ENCODE results near the gene KRT27.
"Not testable (repeated sequence)": the region's sequence is repeated elsewhere in the genome, so short reads cannot be mapped to it uniquely, and the experiment has no call there.

KRT27 gene

GRCh38 chr17:40782450-40782849 lies at the start of gene KRT27:
Gene KRT27, minus strand, starts transcription at chr17:40782550. Its CDS starts 57 bp downstream, at chr17:40782493.
- no peak for FAIRE-seq

- no peak for FAIRE-seq
Measured at GRCh38 chr17:40830085-40830776, 47.9 kb upstream of the KRT27 start.

DNA sequence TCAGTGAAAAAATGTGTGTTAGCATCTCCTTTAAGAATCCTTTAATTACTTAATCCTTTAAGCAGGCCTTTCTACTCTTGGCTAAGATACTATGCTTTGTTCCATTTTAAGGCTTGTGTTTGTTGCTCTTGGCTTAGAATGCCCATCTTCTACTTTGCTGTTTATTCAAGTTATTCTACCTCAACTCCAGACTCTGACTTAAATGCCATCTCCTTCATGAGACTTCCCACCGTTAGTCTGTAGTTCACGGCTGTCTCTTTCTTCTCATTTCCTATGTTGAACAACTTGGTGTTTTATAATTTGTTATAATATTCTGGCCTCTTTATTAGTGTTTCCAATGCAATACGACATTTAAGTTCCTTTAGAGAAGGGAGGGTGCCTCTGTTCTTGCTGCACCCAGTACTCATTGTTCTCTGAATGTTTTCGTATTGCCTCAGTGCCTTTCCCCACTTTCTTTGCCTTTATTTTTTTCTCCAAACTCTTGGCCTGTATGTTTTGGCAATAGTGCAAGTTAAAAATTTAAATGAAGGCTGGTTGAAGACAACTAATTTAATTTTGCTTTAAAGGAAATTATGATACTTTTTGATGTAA lies 46.2 kb upstream of the KRT27 start:
- FAIRE-seq, result no peak

- FAIRE-seq, result no peak
Measured at GRCh38 chr17:40827746-40828453, 45.5 kb upstream of the KRT27 start.

DNA sequence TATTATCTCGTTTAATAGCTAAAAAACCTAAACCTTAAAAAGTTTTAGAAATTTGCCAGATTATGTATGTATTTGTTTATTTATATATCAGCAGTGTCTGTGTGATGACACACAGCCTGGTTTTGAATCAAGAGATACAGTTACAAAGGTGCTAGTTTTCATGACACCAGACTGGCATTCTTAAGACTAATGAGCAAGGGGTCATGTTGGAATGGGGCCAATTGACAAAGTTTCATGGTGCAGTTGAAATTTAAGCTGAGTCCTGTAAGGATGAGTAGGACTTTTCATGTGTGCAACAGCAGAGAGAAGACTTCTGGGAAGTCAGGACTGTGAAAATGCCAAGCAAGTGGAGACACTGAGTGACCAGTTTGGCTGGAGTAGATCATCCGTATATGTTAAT lies 43.2 kb upstream of the KRT27 start:
- FAIRE-seq, result no peak

GRCh38 chr17:40824015-40824832 lies 41.9 kb upstream of the KRT27 start:
- FAIRE-seq, result no peak

- FAIRE-seq, result no peak
Measured at GRCh38 chr17:40822132-40822812, 39.9 kb upstream of the KRT27 start, which contains the start of gene KRT10. Gene KRT10, minus strand, starts transcription at chr17:40822614. Its CDS starts 29 bp downstream, at chr17:40822585.

DNA sequence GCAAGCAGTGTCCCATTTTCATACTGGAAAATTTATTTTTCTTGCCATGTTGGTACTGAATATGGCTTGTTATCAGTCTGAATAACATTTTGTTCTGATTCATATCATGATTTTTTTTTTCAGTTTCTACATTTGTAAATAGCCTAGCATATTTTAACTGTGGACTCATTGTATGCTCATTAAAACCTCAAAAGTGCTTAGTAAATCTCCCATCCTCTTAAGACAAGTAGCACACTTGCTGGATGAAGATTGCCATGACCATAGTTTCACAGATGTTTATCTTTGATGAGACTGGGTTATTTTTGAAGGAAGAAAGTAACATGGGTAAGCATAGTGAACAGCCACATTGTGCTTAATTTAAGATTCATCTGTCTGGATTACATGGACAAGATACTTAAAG lies 39.2 kb upstream of the KRT27 start:
- no peak for FAIRE-seq

DNA sequence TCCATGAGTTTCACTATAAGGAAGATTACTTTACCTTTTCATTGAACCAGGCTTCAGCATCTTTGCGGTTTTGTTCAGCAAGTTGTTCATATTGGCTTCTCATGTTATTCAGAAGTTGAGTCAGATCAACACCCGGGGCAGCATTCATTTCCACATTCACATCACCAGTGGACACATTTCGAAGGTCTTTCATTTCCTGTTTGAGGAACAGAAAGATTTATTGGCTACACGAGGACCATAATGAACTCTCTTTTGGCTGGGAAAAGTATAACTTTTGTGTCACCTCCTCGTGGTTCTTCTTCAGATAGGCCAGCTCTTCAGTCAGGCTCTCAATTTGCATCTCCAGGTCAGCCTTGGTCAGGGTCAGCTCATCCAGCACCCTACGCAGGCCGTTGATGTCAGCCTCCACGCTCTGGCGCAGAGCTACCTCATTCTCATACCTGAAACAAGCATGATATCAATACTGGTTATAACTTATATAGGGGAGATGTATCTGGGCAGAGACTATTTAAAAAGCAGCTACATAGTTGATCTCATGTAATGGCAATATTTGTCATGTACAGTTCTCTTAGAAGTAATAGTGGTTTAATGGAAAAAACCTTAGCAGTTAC lies 38.0 kb upstream of the KRT27 start:
- no peak for FAIRE-seq

DNA sequence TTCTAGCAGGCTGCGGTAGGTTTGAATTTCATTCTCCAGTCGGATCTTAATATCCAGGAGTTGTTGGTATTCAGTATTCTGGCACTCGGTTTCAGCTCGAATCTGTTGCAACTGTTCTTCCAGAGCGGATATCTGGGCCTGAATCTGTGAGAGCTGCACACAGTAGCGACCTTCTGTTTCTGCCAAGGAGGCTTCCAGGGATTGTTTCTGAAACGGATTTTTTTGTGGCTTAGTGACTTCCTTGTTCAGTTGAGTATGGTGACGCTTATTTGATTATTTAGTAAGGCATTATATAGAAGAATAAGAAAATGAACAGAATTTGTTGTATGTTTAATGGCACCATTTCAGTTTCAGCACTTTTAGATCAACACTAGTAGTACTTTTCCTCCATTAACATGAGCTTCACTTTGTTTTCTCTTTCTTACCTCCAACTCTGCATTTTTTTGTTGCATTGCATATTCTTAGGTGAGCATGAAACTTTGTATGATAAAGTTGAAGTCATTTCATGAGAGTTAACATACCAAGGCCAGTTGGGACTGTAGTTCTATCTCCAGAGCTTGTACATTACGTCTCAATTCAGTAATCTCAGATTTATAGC lies 37.3 kb upstream of the KRT27 start:
- FAIRE-seq, result no peak

DNA sequence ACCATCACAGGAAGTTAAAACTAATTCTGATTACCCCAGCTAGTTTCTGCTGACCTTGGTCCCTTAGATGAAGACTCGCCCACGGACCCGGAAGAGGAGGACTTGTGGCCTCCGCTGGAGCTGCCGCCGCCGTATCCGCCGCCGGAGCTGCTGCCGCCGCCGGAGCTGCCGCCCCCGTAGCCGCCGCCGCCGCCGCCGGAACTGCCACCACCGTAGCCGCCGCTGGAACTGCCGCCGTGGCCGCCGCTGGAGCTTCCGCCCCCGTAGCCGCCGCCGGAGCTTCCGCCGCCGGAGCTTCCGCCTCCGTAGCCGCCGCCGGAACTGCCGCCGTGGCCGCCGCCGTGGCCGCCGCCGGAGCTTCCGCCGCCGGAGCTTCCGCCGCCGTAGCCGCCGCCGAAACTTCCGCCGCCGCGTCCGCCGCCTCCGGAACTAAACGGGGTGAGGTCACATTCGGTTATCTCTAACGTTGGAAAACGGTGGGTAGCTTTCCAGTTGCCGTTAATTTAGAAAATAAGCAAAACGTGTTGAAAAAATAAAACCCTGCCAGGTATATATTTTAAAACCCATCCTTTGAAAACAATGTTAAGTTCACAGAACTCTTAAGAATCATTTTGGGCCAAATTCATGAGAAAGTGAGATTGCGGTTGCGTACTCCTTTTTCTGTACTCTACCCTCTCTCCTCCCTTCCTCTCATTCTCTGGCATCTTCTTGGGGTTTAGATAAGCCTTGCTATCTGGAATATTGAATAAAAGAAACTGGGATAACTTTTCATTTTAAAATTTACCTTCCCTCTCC lies 36.6 kb upstream of the KRT27 start:
- FAIRE-seq, result no peak

DNA sequence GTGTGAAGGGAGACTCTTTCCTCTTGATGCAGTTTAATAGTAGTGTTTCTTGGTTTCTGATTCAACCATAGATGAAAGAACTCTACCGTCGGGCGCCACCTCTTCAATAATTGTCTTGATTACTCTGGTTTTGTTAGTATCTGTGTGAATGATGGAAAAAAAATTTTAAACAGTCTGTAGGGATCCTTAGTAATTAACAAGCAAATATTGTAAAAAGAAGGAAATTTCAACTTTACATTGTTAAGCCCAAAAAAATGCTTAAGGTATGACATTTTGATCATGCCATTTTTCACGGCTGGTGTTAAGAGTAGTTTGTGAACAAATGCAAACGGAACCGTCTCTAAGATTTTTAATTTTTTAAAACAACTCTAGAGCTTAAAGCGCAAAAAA lies 36.0 kb upstream of the KRT27 start:
- FAIRE-seq, result no peak

DNA sequence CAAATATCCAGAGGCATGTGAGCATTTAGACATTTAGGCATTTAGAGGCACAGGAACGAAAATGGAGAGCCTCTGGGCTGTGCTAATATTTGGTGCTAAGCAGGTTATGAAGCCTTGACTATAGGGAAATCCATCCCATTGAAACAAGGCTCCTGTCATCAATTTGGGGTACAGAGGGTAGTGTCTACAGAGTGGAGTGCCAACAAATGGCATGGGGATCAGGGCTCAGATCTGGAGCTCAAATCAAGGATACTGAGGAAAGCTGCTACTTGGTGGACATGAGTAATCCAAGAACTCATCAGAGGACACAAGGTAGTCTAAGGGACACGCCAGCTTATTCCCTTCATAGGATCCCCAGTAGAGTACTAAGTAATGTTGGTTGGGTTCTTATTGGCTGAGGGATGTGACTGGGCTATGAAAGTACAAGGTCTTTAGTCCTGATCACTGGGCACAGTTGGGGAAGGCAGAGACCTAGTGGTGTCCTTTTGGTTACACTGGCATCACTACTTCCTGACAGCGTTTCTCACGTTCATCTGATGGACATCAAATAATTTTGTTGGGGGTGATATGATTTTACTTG lies 34.8 kb upstream of the KRT27 start:
- no peak for FAIRE-seq

DNA sequence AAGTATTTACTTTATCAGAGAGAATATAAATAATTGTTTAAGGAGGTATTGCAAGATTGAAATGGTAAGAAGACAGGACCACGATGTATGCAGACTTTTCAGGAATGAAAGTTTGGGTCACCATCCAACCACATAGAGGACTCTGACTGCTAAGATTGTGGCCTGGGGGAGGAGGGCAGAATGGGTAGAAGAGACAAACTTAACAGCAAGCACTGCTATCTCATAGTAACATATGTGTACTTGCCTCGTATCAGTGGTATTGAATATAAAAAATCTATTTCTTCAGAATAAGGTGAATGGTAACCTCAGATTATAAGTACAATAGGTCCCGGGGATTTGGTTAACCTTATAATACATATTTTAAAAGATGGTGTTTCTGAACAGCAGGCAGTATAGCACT lies 34.2 kb upstream of the KRT27 start:
- FAIRE-seq, result no peak

GRCh38 chr17:40815381-40815780 lies 33.0 kb upstream of the KRT27 start:
- FAIRE-seq, result no peak

- FAIRE-seq, result not testable (repeated sequence)
Measured at GRCh38 chr17:40814657-40815056, 32.3 kb upstream of the KRT27 start.

GRCh38 chr17:40813804-40814203 lies 31.5 kb upstream of the KRT27 start:
- FAIRE-seq, result no peak

DNA sequence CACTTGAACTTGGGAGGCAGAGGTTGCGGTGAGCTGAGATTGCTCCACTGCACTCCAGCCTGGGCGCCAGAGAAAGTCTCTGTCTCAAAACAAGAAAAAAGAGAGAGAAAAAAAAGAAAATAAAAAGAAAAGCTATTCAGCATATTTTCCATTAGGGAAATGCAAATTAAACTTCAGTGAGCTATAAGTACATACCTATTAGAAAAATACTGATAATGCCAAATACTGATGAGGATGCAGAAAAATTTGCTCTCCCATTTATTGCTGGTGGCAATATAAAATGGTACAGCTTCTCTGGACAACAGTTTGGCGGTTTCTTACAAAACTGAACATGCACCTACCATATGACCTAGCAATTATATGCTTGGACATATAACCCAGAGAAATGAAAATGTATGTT lies 30.3 kb upstream of the KRT27 start:
- FAIRE-seq, result no peak

DNA sequence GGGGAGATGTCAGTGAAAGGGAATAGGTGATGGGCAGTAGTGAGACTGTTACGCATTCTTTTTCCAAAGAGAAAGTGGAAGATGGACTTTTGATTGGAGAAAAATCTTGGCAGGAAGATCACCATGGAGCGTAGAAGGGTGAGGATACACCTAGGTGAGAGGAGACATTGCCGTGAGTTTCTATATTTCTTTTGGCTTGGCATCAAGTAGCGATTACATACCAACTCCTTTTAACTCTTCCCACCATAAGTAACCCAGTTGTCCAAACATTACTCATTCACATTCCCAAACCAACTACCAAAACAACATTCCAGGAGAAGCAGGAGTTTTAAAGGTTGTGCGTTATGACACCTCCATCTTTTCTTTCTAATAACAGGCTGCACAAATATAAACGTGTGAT lies 28.1 kb upstream of the KRT27 start:
- no peak for FAIRE-seq

- FAIRE-seq, result no peak
Measured at GRCh38 chr17:40809721-40810421, 27.5 kb upstream of the KRT27 start.
